Loucy (cell line): ENCODE measurements around the gene SMIM10L2A.

Source experiments
- CTCF ChIP-seq: fragments of 200-600 bp; sonication (generic); conservative IDR thresholded peaks from 2 replicates; pipeline ENCODE4 v1.5.1; 2014; ENCODE audit warnings: mild to moderate bottlenecking, antibody characterized with exemption, low read length
- EZH2phosphoT487 ChIP-seq: fragments of 200-600 bp; IDR thresholded peaks from 2 replicates; pipeline ENCODE4 v1.6.1; 2018; ENCODE audit warnings: antibody characterized with exemption, mild to moderate bottlenecking, moderate library complexity, borderline replicate concordance

- TF ChIP-seq CTCF (no peak), EZH2phosphoT487 (no peak)
Measured at GRCh38 chrX:135410861-135411627, 10.7 kb upstream of the SMIM10L2A start.
